ENCODE results near the gene PLB1.

The PLB1 gene

GRCh38 chr2:28590496-28591301 lies 94.8 kb downstream of the PLB1 start:
- Histone ChIP-seq H3K27me3 (ENCODE audit: insufficient read depth, low read length, poor library complexity) (peaks cover 3% of the 10 kb centered on the region), H3K27ac (ENCODE audit: low read length) (no peak overlapping the region), H3K36me3 (ENCODE audit: insufficient read depth, low read length) (no peaks in the 10 kb centered on the region), H3K4me1 (ENCODE audit: insufficient read depth, low read length) (peaks cover 24% of the 10 kb centered on the region), H2AFZ (ENCODE audit: low read depth, low read length) (no peak overlapping the region), H3K4me3 (ENCODE audit: low read depth in 1 of 2, low read length in 2 of 2) (no peak overlapping the region), H3K9me3 (ENCODE audit: insufficient read depth, low read length, severe bottlenecking) (no peaks in the 10 kb centered on the region), H3K79me2 (ENCODE audit: insufficient read depth, low read length) (no peaks in the 10 kb centered on the region), H3K9ac (ENCODE audit: low read depth, low read length) (no peak overlapping the region), H3K4me2 (ENCODE audit: insufficient read depth, low read length) (no peak overlapping the region), H4K20me1 (ENCODE audit: insufficient read depth, low read length) (peaks cover 9% of the 10 kb centered on the region; the same call in 1 of the 2 replicates)
- DNase-seq (no peak), ATAC-seq (ENCODE audit: insufficient read depth, low read depth) (no peak)
- no peak for TF ChIP-seq EZH2 (IDR thresholded peaks at IDR 0.05; ENCODE audit: borderline replicate concordance, low read depth, low read length, severe bottlenecking)
- TF ChIP-seq CTCF (IDR thresholded peaks at IDR 0.05; ENCODE audit: borderline replicate concordance, extremely low read depth, low read length, poor library complexity, severe bottlenecking) = no peak

GRCh38 chr2:28591711-28592335 lies 96.0 kb downstream of the PLB1 start:
- peaks cover 9% of the 10 kb centered on the region; the same call in 1 of the 2 replicates for H4K20me1 ChIP-seq (ENCODE audit: insufficient read depth, low read length)
- H3K79me2 ChIP-seq (ENCODE audit: insufficient read depth, low read length) = no peaks in the 10 kb centered on the region
- DNase-seq = no peak
- no peak overlapping the region for H3K9ac ChIP-seq (ENCODE audit: low read depth, low read length)
- TF ChIP-seq EZH2 (IDR thresholded peaks at IDR 0.05; ENCODE audit: borderline replicate concordance, low read depth, low read length, severe bottlenecking) (no peak), CTCF (IDR thresholded peaks at IDR 0.05; ENCODE audit: borderline replicate concordance, extremely low read depth, low read length, poor library complexity, severe bottlenecking) (no peak)
- peaks cover 3% of the 10 kb centered on the region for H3K27me3 ChIP-seq (ENCODE audit: insufficient read depth, low read length, poor library complexity)
- no peak overlapping the region for H3K27ac ChIP-seq (ENCODE audit: low read length)
- H3K4me3 ChIP-seq (ENCODE audit: low read depth in 1 of 2, low read length in 2 of 2) = no peak overlapping the region
- ATAC-seq (ENCODE audit: insufficient read depth, low read depth) = no peak
- H3K4me1 ChIP-seq (ENCODE audit: insufficient read depth, low read length) = peaks cover 17% of the 10 kb centered on the region
- no peaks in the 10 kb centered on the region for H3K9me3 ChIP-seq (ENCODE audit: insufficient read depth, low read length, severe bottlenecking)
- no peaks in the 10 kb centered on the region for H3K36me3 ChIP-seq (ENCODE audit: insufficient read depth, low read length)
- H2AFZ ChIP-seq (ENCODE audit: low read depth, low read length) = no peak overlapping the region
- no peak overlapping the region for H3K4me2 ChIP-seq (ENCODE audit: insufficient read depth, low read length)

- no peak for ATAC-seq (ENCODE audit: insufficient read depth, low read depth)
- Histone ChIP-seq H3K36me3 (ENCODE audit: insufficient read depth, low read length) (no peaks in the 10 kb centered on the region), H3K27ac (ENCODE audit: low read length) (no peak overlapping the region), H3K9me3 (ENCODE audit: insufficient read depth, low read length, severe bottlenecking) (no peaks in the 10 kb centered on the region), H3K9ac (ENCODE audit: low read depth, low read length) (no peak overlapping the region), H3K27me3 (ENCODE audit: insufficient read depth, low read length, poor library complexity) (peaks cover 3% of the 10 kb centered on the region), H3K4me1 (ENCODE audit: insufficient read depth, low read length) (peaks cover 11% of the 10 kb centered on the region), H2AFZ (ENCODE audit: low read depth, low read length) (no peak overlapping the region), H3K79me2 (ENCODE audit: insufficient read depth, low read length) (no peaks in the 10 kb centered on the region), H3K4me2 (ENCODE audit: insufficient read depth, low read length) (no peak overlapping the region), H3K4me3 (ENCODE audit: low read depth in 1 of 2, low read length in 2 of 2) (no peak overlapping the region), H4K20me1 (ENCODE audit: insufficient read depth, low read length) (peaks cover 6% of the 10 kb centered on the region; the same call in 1 of the 2 replicates)
- DNase-seq = no peak
- no peak for TF ChIP-seq CTCF (IDR thresholded peaks at IDR 0.05; ENCODE audit: borderline replicate concordance, extremely low read depth, low read length, poor library complexity, severe bottlenecking)
Measured at GRCh38 chr2:28592481-28592880, 96.6 kb downstream of the PLB1 start.

All from DND-41 (cell line).